Measurements from ENCODE around the gene BRPF1.

BRPF1 gene

GRCh38 chr3:9742560-9742959 is 11.0 kb downstream of the BRPF1 start:
- in situ Hi-C loops (cut with MboI; ENCODE audit: low pct_unique_long_range_greater_than_20kb, low sequenced_read_pairs, unreplicated experiment): no loop called here

DNA sequence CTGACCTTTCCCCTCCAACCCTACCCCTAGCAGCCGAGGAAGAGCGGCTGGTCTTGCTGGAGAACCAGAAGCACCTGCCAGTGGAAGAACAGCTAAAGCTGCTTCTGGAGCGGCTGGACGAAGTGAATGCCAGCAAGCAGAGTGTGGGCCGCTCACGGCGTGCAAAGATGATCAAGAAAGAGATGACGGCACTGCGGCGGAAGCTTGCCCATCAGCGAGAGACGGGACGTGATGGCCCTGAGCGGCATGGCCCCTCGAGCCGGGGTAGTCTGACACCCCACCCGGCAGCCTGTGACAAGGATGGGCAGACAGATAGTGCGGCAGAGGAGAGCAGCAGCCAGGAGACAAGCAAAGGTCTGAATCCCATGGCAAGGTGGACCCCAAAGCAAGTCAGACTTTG is 12.0 kb downstream of the BRPF1 start:
- no peak for DNase-seq (ENCODE audit: low spot score)
- TF ChIP-seq, protein P1, sequence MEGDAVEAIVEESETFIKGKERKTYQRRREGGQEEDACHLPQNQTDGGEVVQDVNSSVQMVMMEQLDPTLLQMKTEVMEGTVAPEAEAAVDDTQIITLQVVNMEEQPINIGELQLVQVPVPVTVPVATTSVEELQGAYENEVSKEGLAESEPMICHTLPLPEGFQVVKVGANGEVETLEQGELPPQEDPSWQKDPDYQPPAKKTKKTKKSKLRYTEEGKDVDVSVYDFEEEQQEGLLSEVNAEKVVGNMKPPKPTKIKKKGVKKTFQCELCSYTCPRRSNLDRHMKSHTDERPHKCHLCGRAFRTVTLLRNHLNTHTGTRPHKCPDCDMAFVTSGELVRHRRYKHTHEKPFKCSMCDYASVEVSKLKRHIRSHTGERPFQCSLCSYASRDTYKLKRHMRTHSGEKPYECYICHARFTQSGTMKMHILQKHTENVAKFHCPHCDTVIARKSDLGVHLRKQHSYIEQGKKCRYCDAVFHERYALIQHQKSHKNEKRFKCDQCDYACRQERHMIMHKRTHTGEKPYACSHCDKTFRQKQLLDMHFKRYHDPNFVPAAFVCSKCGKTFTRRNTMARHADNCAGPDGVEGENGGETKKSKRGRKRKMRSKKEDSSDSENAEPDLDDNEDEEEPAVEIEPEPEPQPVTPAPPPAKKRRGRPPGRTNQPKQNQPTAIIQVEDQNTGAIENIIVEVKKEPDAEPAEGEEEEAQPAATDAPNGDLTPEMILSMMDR (IDR thresholded peaks at IDR 0.05; ENCODE audit: extremely low read depth, insufficient read depth, missing control alignments): no peak
- in situ Hi-C loops (cut with MboI; ENCODE audit: low pct_unique_long_range_greater_than_20kb, low sequenced_read_pairs, unreplicated experiment): no loop called here

More at GRCh38 chr3:9742560-9742959, 11.0 kb downstream of the BRPF1 start:
- TF ChIP-seq, protein P1 (IDR thresholded peaks at IDR 0.05; ENCODE audit: extremely low read depth, insufficient read depth, missing control alignments): no peak
- DNase-seq (ENCODE audit: low spot score): no peak

- TF ChIP-seq, protein P1 (IDR thresholded peaks at IDR 0.05; ENCODE audit: extremely low read depth, insufficient read depth, missing control alignments): no peak
- in situ Hi-C loops (cut with MboI; ENCODE audit: low pct_unique_long_range_greater_than_20kb, low sequenced_read_pairs, unreplicated experiment): no loop called here
- no peak for DNase-seq (ENCODE audit: low spot score)
These were observed 12.6 kb downstream of the BRPF1 start for GRCh38 chr3:9744162-9744561.

DNA sequence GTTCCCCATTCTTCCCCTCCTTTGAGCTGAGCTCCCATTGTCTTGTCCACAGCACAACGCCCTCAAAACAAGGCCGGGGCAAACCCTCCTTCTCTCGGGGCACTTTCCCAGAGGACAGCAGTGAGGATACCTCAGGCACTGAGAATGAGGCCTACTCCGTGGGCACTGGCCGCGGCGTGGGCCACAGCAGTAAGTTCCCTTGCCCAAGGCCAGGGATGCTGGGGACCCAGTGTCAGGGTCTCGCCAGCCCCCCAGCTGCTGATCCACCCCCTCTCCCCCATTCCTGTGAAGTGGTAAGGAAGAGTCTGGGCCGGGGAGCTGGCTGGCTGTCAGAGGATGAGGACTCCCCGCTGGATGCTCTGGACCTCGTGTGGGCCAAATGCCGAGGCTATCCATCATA is 14.0 kb downstream of the BRPF1 start:
- no peak for DNase-seq (ENCODE audit: low spot score)
- TF ChIP-seq, protein P1 (IDR thresholded peaks at IDR 0.05; ENCODE audit: extremely low read depth, insufficient read depth, missing control alignments): no peak
- in situ Hi-C loops (cut with MboI; ENCODE audit: low pct_unique_long_range_greater_than_20kb, low sequenced_read_pairs, unreplicated experiment): no loop called here

GRCh38 chr3:9746330-9746729 is 14.8 kb downstream of the BRPF1 start:
- TF ChIP-seq, protein P1 (IDR thresholded peaks at IDR 0.05; ENCODE audit: extremely low read depth, insufficient read depth, missing control alignments): no peak
- in situ Hi-C loops (cut with MboI; ENCODE audit: low pct_unique_long_range_greater_than_20kb, low sequenced_read_pairs, unreplicated experiment): no loop called here
- no peak for DNase-seq (ENCODE audit: low spot score)

- TF ChIP-seq, protein P1 (IDR thresholded peaks at IDR 0.05; ENCODE audit: extremely low read depth, insufficient read depth, missing control alignments): no peak
- no peak for DNase-seq (ENCODE audit: low spot score)
- in situ Hi-C loops (cut with MboI; ENCODE audit: low pct_unique_long_range_greater_than_20kb, low sequenced_read_pairs, unreplicated experiment): no loop called here
These were observed 15.7 kb downstream of the BRPF1 start for GRCh38 chr3:9747267-9747666.

DNA sequence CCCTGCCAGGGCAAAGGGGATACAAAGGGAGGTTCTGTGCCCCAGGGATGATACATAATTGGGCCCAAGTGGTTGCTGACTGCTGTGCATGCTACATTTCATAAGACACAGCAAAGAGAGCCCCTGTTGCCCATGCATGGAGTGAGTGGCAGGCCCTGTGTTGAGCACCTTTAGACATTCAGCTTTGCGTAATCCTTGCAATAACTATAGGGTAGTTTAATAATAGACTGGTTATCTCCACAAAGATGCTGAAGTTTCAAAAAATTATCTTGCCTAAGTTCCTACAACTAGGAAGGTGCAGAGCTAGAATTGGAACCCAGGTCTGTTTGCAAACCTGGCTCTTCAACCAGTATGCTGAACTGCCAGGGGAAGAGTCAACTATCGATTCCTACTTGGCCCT is 16.5 kb downstream of the BRPF1 start:
- no peak for DNase-seq (ENCODE audit: low spot score)
- in situ Hi-C loops (cut with MboI; ENCODE audit: low pct_unique_long_range_greater_than_20kb, low sequenced_read_pairs, unreplicated experiment): no loop called here
- TF ChIP-seq, protein P1 (IDR thresholded peaks at IDR 0.05; ENCODE audit: extremely low read depth, insufficient read depth, missing control alignments): no peak
